ENCODE results near the gene KLHL1.

GRCh38 chr13:69828527-69828926 lies 279.7 kb downstream of the KLHL1 start:
- TF ChIP-seq, protein P1, sequence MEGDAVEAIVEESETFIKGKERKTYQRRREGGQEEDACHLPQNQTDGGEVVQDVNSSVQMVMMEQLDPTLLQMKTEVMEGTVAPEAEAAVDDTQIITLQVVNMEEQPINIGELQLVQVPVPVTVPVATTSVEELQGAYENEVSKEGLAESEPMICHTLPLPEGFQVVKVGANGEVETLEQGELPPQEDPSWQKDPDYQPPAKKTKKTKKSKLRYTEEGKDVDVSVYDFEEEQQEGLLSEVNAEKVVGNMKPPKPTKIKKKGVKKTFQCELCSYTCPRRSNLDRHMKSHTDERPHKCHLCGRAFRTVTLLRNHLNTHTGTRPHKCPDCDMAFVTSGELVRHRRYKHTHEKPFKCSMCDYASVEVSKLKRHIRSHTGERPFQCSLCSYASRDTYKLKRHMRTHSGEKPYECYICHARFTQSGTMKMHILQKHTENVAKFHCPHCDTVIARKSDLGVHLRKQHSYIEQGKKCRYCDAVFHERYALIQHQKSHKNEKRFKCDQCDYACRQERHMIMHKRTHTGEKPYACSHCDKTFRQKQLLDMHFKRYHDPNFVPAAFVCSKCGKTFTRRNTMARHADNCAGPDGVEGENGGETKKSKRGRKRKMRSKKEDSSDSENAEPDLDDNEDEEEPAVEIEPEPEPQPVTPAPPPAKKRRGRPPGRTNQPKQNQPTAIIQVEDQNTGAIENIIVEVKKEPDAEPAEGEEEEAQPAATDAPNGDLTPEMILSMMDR (IDR thresholded peaks at IDR 0.05): no peak
- no peak for TF ChIP-seq POLR2AphosphoS5 (IDR thresholded peaks at IDR 0.05)
